ENCODE results near the gene SLC49A3.
"Not testable (repeated sequence)": the region's sequence is repeated elsewhere in the genome, so short reads cannot be mapped to it uniquely, and the experiment has no call there.

The SLC49A3 gene

DNA sequence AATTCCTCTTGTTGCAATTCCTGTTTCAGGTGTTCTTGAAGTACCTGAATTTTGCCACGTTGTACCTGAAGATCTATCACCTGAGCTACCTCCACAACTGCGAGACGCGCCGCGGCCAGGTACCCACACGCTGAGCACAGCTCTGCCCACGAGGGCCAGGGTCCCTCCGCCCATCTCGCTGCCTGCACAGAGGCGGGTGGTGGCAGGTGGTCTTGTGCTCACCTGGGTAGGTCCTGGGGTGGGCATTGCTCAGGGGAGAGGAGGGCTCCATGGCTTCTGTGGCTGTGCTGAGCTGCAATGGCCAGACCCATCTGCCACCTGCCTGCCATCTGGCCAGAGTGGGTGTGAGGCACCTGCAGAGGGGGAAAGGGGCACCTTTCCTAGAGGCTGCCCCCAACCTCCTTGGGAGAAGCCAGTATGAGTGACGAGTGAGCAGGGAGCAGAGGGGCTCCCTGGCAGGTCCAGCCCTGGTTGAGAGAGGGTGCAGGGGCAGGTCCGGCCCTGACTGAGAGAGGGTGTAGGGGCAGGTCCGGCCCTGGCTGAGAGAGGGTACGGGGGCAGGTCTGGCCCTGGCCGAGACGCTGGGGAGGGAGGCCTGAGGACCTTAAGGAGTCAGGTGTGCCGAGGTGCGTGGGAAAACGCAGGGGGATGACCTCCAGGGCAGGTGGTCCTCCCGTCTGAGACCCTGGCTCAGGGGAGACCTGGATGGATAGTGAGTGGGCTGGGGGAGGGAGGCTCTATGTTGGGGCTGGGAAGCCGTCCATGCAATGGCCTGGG is 52.9 kb downstream of the SLC49A3 start:
- Histone ChIP-seq H3K4me3 (ENCODE audit: low read depth, low read length) (no peak overlapping the region), H3K9me3 (no peaks in the 10 kb centered on the region; the same call in none of the 2 replicates), H3K36me3 (no peaks in the 10 kb centered on the region), H3K4me1 (no peaks in the 10 kb centered on the region), H3K27me3 (no peaks in the 10 kb centered on the region)
- DNase-seq, result no peak
- TF ChIP-seq, protein P1, sequence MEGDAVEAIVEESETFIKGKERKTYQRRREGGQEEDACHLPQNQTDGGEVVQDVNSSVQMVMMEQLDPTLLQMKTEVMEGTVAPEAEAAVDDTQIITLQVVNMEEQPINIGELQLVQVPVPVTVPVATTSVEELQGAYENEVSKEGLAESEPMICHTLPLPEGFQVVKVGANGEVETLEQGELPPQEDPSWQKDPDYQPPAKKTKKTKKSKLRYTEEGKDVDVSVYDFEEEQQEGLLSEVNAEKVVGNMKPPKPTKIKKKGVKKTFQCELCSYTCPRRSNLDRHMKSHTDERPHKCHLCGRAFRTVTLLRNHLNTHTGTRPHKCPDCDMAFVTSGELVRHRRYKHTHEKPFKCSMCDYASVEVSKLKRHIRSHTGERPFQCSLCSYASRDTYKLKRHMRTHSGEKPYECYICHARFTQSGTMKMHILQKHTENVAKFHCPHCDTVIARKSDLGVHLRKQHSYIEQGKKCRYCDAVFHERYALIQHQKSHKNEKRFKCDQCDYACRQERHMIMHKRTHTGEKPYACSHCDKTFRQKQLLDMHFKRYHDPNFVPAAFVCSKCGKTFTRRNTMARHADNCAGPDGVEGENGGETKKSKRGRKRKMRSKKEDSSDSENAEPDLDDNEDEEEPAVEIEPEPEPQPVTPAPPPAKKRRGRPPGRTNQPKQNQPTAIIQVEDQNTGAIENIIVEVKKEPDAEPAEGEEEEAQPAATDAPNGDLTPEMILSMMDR (IDR thresholded peaks at IDR 0.05; ENCODE audit: low read depth, low read length), result no peak

DNA sequence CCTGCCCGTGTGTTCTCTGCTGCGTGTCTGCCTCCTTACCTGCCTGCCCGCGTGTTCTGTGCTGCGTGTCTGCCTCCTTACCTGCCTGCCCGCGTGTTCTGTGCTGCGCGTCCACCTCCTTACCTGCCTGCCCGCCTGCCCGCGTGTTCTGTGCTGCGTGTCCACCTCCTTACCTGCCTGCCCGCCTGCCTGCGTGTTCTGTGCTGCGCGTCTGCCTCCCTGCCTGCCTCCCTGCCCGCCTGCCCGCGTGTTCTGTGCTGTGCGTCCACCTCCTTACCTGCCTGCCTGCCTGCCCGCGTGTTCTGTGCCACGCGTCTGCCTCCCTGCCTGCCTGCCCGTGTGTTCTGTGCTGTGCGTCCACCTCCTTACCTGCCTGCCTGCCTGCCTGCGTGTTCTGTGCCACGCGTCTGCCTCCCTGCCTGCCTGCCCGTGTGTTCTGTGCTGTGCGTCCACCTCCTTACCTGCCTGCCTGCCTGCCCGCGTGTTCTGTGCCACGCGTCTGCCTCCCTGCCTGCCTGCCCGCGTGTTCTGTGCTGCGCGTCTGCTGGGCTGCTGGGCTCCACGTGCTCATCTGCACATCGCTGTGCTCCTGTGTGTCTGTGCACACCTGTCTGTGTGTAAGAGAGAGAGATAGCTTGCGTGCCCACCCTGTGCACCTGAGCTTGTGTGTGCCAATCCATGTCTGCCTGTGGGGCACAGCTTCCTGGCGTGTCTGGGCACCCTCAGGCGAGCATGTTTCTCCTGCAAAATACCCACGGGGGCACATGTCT is 53.7 kb downstream of the SLC49A3 start:
- H3K4me1 ChIP-seq; H3K36me3 ChIP-seq; H3K4me3 ChIP-seq (ENCODE audit: low read depth, low read length); H3K27me3 ChIP-seq; H3K9me3 ChIP-seq; DNase-seq: not testable (repeated sequence)

DNA sequence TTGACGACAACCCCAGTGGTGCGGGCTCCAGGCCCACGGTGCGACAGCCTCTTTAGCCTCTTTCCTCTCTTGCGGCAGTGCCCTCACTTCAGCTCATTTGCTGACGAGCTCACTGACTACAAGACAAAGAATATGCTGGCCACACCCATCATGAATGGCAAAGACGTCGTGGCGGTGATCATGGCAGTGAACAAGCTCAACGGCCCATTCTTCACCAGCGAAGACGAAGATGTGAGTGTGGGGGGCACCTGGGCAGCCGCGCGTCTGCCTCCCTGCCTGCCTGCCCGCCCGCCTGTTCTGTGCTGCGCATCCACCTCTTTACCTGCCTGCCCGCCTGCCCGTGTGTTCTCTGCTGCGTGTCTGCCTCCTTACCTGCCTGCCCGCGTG is 54.4 kb downstream of the SLC49A3 start:
- Histone ChIP-seq H3K4me1 (no peaks in the 10 kb centered on the region), H3K4me3 (ENCODE audit: low read depth, low read length) (no peak overlapping the region), H3K27me3 (no peaks in the 10 kb centered on the region), H3K36me3 (no peaks in the 10 kb centered on the region), H3K9me3 (no peaks in the 10 kb centered on the region; the same call in none of the 2 replicates)
- no peak for DNase-seq
- TF ChIP-seq, protein P1 (IDR thresholded peaks at IDR 0.05; ENCODE audit: low read depth, low read length), result no peak

DNA sequence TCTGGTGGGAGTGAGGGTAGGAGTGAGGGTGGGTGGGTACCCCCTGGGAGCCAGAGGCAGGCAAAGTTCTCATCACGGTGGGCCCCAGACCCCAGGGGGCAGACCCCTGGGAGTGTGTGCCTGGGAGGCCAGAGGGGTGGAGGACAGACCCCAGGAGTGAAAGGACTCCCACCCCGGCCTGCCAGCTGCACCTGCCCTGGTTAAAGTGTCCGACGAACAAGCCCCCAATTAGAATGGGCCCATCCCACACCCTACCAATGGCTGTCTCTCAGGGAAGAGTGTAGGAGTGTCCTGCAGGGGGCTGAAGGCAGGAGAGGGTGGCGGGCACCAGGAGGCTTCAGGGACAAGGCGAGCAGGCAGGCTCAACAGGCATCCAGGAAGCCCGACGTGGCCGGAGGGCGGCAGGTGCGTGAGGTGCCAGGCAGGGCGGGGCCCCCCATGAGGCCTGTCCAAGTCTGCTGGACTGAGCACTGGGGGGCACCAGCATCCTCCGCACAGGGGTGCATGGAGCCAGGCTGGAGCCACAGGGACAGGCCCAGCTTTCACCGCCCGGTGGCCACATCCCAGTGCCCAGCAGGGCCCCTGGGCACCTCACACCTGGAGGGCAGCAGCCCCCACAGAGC is 54.9 kb downstream of the SLC49A3 start:
- TF ChIP-seq, protein P1 (IDR thresholded peaks at IDR 0.05; ENCODE audit: low read depth, low read length), result no peak
- H3K36me3 ChIP-seq, result no peaks in the 10 kb centered on the region
- no peaks in the 10 kb centered on the region for H3K27me3 ChIP-seq
- H3K9me3 ChIP-seq, result no peaks in the 10 kb centered on the region; the same call in none of the 2 replicates
- H3K4me1 ChIP-seq, result no peaks in the 10 kb centered on the region
- no peak for DNase-seq
- no peak overlapping the region for H3K4me3 ChIP-seq (ENCODE audit: low read depth, low read length)

DNA sequence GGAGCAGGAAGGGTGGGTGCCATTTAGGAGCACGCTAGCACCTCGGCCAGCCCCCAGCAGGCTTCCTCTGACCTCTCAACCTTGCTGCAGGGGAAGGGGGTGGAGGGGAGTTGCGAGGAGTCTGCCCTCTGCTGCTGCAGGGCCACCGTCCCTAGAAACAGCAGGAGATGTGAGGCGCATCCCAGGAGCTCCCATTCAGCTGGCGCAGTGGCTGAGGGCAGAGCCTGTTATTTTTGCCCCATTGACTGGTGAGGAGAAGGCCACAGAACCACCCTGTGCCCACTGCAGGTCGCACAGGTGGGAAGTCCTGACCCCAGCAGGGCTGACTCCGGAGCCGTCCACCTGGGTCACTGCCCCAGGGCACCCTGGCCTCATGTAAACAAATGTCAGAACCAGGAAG is 55.5 kb downstream of the SLC49A3 start:
- TF ChIP-seq, protein P1 (IDR thresholded peaks at IDR 0.05; ENCODE audit: low read depth, low read length), result no peak
- Histone ChIP-seq H3K27me3 (no peaks in the 10 kb centered on the region), H3K9me3 (no peaks in the 10 kb centered on the region; the same call in none of the 2 replicates), H3K4me3 (ENCODE audit: low read depth, low read length) (no peak overlapping the region), H3K36me3 (no peaks in the 10 kb centered on the region), H3K4me1 (no peaks in the 10 kb centered on the region)
- DNase-seq, result no peak

DNA sequence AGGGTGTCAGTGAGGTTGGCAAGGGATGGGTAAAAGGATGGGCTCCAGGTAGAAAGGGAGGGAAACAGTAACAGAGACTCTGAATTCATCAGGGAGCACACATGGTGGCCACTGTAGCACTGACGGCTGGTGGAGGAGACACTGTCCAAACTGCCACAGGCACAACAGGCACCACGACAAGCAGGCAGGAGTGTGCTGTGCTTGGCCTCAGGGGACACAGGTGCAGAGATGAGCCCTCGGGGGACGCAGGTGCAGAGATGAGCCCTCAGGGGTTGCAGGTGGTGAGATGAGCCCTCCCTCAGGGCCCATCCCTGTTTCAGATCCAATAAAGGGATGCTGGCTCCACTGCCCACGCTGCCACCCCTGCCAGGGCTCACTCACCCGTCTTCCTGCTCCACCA is 56.0 kb downstream of the SLC49A3 start:
- no peaks in the 10 kb centered on the region for H3K4me1 ChIP-seq
- no peak for DNase-seq
- H3K4me3 ChIP-seq (ENCODE audit: low read depth, low read length), result no peak overlapping the region
- H3K27me3 ChIP-seq, result no peaks in the 10 kb centered on the region
- H3K9me3 ChIP-seq, result no peaks in the 10 kb centered on the region; the same call in 1 of the 2 replicates
- TF ChIP-seq, protein P1 (IDR thresholded peaks at IDR 0.05; ENCODE audit: low read depth, low read length), result no peak
- H3K36me3 ChIP-seq, result no peaks in the 10 kb centered on the region

All from BE2C (cell line).